ENCODE results near the gene CHKA.

GRCh38 chr11:68042219-68043028, 78.8 kb downstream of the CHKA start:
- TF ChIP-seq CTCF (IDR thresholded peaks at IDR 0.05): no peak
- no peak for TF ChIP-seq POLR2AphosphoS5 (IDR thresholded peaks at IDR 0.05)

Measured in stomach (tissue), 4 donors.